GM04503 (cell line): ENCODE measurements around the gene CD81.

ENCODE experiments used
- DNase-seq: peaks from one replicate; pipeline ENCODE4 v3.0.0-alpha.2; 2012; ENCODE audit warnings: low read depth

Gene CD81

DNA sequence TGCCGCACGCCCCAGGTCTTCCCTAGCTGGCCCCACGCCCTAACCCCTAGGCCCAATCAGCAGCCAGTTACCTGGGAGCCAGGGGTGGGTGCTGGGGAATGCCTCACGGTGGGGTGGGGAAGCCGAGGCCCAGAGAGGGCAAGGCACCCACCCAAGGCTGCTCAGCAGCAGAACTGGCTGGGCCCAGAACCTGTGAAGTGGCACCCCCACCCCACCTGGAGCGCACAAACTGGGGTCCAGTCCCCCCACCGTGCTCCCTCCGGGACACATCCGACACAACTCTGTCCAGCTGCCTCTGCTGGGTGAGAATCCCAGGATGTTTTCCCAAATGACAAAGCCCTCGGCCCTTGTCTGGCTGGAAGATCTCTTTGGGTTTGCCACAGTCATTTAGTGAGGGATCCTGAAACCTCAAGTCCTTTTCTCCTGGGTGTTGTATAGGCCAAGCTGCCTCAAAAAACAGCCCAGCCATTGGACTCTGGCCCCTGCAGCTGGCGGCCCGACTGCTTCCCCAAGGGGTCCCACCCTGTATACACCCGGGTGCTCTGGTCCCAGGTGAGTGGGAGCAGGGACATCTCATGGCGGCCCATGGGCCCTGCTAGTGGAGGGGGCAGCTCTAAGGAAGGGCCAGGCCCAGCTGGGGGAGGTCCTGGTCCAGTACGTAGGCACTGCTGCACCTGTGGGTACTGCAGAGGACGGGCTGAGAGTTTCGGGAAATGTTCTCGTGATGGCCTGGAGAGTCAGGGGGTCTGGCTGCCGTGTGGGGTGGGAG, 44.3 kb downstream of the CD81 start:
- no peak for DNase-seq

DNA sequence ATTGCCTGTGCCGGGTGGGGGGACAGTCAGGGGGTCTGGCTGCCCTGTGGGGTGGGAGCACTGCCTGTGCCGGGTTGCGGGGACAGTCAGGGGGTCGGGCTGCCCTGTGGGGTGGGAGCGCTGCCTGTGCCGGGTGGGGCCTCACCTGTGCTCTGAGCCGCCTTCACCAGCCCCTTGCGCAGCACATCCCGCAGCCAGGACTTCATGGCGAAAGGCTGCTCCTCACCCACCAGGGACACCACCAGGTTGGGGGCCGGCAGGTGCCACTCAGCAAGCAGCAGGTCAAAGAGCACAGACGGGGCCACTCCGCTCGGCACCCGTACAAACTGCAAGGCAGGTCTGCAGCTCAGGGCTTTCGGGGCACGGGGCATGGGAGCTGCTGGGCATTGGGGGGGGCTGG, 44.9 kb downstream of the CD81 start:
- no peak for DNase-seq

DNA sequence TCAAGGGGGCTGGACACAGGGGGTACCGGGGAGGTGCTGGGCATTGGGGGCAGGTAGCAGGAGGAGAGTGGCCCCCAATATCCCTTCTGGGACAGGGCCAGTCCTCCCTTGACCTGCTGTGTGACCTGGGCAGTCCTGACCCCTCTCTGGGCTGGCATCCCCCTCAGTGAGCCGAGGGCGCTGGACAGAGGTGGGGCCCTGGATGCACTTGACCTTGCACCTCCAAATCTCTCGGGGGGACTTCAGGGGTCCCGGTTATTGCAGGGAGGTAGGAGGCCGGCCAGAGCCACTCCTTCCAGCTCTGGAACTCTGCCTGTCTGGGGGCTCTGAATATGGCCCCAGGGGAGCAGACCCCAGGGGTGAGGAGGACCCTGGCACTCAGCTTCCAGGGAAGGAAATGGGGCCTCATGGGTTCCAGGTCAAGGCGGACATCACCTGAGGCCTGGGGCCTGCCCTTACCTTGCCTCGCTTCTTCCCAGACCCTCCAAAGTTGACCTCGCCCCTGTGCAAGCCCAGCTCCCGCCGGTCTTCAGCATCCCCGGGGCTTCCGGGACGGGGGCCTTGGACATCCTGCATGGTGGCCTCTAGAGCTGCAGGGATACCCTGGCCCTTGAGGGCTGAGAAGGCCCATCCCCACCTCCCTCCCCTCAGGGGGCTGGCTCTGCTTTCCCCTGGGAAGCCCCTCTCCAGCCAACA, 45.5 kb downstream of the CD81 start:
- no peak for DNase-seq

DNA sequence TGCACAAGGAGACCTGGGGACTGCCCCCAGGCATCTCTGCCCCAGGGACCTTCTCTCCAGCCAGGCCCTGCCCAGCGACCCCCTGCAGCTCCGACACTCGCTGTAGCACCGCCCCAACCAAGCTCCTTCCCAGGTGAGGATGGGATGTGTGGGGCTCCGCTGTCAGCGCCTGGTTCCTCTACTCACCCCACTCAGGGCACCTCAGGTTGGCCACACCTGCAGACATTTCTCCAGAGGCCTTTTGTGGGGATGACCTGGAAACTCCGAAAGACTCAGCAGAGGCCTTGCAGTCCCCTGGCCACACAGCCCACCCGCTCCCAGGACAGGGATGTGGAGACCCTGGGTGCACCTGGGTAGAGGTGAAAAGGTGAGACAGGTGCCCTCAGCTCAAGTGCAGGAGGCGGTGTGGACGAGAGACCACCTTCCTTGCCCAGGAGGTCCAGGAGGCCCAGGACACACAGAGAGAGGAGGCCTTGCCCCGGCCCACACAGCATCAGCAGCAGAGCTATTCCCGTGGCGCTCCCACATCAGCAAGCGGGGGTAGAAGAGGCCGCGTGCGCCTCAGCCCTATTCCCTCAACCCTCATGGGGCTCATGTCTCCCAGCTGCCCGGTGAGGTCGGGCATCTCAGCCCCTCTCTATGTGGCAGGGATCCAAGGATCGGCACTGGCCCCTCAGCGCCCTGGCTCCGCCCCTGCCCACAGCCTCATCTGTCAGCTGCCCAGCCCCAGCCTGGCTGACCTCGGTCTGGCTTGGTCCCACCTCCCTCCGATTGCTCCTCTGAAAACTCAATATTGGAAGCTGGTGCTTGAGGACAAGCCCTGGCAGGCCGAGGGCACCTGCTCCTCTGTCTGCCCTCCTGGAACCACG, 46.3 kb downstream of the CD81 start:
- no peak for DNase-seq

DNA sequence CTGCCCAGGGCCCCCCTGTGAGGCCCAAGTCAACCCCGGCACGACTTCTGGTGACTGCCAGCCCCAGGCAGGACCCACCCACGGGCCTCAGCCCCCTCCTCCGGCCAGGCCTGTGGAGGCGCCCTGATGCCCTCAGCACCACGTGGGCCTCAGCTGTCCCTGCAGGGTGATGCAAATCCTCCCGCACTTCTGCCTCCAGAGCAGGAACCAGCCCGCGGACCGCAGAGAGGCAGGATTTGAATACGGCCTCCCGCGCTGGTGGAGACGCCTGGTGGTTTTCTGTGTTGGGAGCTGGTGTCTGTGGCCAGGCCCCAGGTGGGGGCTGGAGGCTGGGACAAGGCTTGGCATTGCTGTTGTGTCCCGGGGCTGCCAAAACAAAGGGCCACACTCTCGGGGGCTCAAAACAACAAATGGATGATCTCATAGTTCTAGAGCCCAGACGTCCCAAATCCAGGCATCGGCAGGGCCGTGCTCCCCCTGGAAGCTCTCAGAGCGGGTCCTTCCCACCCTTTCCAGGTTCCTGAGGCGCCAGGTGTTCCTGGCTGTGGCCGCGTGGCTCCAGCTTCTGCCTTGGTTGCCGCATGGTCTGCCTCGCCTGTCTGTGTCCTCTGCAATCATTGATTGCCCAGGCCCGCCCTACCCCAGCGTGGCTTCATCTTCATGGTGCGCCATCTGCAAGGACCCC, 47.8 kb downstream of the CD81 start:
- no peak for DNase-seq

DNA sequence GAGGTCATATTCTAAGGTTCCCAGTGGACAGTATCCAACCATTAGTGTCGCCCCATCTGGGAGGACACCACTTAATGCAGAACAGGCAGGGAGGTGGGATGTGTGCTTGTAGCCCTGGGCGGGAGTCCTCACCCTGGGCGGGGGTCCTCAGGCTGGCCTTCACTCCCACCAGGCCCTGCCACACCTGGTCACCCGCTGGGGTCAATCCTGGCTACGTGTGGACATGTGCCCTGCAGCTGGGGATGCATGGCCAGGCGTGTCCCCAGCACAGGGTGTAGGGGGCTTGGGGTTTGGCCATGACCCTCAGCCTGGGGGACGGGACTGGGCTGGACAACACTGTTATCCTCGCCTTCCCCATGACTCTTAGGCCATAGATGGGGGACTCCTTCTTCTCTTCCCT, 48.4 kb downstream of the CD81 start:
- no peak for DNase-seq

DNA sequence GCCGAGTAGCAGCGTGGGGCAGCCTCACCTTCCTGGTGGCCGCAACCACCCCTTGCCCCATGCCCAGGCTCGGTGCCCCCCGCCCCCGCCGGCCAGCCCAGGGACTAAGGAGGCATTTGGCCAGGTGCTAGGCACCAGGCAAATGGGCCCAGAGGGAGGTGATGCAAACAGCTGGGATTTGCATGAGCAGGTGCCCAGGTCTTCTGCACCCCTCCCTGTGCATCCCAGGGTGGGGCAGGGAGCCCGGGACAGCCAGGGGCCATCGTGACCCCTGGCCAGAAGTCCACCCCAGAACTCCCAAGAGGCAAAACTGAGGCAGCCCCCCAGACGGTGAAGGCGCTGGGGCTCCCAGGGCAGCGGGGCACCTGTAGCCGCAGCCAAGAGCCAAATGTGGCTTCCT, 49.1 kb downstream of the CD81 start:
- no peak for DNase-seq

DNA sequence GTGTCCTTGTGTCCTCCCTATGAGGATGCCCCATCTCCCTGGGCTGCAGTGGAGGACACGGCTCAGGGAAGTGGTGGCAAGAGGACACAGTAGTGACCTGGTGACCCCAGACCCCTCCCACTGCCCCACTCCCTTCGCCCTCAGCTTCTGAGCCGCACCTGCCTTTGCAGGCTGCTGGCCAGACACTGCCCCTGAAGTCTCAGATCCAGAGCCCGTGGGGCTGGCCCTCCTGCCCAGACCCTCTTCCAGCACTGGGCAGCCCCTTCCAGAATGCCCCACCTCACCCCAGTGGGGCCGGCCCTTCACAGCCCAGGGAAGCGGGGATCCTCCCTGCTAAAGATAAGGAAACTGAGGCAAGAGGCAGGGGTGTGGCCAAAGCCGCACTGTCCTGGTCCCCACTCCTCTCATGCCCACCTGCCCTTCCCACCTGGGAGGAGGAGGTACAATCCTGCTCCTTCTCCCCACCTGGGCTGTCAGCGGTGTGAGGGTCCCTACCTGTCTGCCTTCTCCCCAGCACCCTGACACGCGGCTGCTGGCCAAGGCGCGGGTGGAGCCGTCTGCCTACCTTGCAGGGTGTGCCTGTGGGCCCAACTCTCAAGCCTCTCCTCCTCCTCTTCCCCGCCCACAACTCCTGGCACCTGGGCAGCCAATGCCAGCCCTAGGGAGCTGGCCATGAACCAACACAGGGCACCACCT, 49.9 kb downstream of the CD81 start:
- DNase-seq, result no peak

DNA sequence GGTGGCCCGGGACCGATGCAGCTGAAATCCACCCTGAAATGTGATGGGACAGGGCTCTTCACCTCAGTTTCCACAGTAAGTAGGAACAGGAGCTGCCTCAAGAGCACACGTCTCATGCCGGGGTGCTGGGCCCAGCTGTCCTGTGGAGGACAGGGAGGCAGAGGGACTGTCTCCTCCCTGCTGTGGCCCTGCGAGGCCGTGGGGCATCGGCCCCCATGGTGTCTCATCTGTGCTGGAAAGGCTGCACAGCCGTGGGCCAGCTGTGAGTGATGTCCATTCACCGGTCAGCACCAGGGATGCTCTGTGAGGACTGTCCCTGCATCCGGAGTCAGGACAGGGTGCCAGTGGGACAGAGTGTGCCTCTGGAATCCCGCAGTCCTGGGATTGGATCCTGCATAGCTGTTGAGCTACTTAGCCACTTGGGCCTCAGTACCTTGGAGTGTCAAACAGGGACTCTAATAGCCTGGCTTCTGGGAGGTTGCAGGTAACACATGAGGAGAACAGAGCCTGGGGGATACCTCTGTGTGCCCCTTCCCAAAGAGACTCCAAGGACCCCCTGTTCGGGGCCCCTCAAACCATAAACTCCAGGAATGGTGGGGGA, 50.7 kb downstream of the CD81 start:
- no peak for DNase-seq

DNA sequence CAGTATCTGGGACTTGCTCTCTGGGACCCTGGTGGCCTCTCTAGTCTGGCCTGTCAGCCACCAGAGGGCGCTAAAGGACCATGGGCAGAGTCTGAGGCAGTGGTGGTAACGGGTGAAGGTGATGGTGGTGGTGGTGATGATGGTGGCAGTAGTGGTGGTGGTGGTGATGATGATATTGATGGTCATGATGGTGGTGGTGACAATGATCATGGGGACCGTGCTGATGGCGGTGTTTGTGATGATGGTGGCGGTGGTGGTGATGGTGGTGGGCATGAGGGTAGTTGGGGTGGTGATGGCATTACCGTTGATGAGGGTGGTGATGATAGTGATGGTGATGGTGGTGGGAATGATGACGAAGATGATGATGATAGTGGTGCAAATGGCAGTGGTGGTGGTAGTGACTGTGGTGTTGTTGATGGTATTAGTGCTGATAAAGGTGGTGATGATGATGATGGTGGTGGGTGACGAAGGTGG, 51.2 kb downstream of the CD81 start:
- DNase-seq, result no peak

DNA sequence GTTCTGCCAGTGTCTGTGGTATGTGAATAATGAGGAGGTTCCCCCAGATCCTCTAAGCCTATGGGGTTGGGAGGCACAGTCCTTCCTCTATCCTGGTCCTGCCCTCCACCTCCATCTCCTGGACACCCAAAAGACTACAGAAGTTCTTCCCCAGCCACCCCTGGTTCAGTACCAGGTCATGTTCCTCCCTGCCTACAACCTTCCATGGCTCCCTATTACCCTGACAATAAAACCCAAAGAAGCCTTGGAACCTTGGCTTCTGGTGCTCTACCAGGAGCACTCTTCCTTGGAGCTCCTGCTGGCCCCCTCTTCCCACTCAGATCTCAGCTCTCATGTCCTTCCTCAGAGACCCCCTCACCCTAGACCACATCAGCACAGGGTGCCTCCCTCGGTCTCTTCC, 54.3 kb downstream of the CD81 start:
- DNase-seq, result no peak

DNA sequence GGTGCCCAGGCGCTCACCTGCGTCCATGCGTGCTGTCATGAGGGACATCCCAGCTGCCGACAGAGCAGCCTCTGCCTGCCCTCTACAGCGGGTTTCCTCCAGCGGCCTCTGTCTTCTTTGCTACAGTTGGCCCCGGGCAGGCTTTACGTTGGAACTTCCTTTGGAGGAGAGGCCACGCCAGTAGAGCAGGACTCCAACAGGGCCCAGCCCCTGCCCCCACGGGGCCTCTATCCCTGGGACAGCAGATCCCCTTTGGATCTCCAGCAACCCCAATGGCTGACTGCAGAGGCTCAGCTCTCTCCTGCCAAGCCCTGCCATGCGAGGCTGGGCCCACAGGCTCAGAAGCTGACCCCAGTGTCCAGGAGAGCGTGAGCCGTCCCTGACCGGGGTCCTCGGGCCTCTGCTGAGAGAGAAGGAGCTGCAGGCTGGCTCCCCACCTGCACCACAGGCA, 55.1 kb downstream of the CD81 start:
- no peak for DNase-seq

DNA sequence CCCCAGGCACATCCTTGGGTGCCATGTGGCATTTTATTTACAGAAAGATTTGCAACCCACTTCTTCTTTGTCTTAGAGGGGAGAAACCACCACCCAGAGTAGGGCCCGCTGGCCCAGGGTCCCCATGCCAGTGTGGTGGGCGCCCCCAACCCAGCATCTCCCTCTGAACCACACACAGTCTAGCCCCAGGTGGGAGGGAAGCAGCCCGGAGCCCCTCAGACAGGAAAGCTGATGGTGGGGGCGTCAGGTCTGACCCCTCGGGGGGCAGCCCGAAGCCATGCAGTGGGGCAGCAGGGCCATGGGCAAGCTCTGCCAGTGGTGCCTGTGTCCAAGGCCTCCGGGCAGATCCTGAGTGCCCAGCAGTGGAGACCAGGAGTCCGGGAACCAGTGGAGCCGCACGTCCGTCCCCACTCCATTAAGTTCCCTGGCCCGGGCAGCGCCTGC, 55.5 kb downstream of the CD81 start:
- no peak for DNase-seq

DNA sequence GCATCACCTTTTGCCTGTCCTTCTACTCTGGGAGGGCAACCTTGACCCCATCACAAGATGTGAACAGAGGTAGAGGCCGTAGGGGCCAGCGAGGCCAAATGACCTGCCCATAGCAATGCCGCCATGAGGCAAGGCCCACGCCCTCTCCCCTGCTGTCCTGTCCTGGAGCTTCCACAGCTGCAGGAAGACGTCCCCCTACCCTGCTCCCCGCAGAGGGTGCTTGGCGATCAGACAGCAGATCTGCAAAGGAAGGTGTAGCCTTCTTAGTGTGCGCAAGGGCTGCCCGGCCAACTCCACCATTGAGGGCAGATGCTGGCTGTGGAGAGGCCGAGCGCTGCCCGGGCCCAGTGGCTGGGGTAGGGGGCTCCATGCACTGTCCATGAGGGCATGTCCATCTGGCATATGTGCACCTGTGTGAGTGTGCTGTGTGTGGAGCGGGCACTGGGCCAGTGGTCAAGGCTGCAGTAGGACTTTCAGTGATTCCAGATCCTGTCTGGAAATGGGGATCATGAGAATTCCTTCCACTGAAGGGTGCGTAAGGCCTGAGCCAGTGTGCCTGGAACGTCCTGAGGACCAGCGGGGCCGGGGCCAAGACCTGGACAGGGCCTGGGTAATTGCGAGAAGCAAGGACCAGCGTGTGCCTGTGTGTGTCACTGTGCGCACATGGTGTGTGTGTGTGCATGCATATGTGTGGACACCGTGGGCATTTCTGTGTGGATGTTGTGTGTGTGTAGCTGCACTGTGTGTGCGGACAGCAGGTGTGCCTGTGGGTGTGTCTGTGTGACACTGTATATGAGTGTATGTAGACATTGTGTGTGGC, 56.2 kb downstream of the CD81 start:
- DNase-seq, result no peak

DNA sequence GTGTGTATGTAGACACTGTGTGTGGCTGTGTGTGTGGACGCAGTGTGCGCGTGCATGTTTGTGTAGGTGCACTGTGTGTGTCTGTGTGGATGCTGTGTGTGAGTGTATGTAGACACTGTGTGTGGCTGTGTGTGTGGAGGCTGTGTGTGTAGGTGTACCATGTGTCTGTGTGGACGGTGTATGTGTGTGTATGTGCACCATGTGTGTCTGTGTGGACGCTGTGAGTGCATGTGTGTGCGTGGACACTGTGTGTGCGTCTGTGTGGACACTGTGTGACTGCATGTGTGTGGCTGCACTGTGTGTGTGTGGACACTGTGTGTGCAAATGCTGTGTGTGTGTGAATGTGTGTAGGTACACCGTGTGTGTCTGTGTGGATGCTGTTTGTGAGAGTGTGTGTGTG, 56.9 kb downstream of the CD81 start:
- no peak for DNase-seq

DNA sequence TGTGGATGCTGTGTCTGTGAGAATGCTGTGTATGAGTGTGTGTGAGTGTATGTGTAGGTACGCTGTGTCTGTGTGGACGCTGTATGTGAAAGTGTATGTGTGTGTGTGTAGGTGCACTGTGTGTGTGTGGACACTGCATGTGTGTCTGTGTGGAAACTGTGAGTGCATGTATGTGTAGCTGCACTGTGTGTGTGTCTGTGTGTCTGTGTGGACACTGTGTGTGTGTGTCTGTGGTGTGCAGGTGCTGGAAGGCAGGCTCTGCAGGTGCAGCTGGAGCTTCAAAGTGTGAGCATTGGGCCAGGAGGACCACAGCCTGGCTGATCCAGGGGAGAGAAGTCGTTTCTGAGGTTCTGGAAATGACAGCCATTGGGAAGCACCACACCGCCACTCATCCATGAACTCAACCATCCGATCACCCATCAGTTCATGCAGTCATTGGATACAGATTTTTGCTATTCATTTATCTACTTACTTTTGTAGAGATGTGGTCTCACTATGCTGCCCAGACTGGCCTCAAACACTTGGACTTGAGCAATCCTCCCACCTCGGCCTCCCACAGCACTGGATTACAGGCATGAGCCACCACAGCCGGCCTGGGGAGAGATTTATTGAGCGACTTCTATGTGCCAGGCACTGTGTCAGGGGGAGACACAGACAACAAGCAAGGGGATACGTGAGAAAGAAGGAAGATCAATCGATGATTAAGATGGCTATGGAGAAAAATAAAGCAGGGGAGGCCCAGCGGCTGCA, 57.6 kb downstream of the CD81 start:
- DNase-seq, result no peak

DNA sequence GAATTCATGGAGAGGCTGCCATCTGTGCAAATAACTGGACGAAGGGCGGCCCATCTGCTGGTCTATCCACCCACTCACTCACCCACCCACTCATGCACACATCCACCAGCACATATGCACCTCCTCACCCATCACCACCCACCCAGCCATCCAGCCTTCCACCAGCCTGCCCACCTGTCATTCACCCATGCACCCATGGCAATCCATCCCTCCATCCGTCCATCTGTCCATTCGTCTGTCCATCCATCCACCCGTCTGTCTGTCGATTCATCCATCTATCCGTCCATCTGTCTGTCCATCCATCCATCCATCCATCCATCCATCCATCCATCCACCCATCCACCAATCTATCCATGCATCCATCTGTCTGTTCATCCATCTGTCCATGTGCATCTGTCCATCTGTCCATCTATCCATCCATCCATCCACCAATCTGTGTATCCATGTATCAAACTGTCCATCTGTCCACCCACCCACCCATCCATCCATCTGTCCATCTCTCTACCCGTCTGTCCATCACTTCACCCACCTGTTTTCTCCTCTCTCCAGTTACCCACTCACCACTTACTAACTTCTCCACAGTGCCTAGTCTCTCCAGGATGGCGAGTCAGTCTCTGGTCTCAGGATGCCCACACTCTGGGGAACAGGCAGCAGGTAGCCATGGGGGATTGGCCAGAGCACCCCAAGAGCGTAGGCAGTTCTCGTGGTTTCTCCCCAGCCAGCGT, 58.3 kb downstream of the CD81 start:
- DNase-seq, result no peak

DNA sequence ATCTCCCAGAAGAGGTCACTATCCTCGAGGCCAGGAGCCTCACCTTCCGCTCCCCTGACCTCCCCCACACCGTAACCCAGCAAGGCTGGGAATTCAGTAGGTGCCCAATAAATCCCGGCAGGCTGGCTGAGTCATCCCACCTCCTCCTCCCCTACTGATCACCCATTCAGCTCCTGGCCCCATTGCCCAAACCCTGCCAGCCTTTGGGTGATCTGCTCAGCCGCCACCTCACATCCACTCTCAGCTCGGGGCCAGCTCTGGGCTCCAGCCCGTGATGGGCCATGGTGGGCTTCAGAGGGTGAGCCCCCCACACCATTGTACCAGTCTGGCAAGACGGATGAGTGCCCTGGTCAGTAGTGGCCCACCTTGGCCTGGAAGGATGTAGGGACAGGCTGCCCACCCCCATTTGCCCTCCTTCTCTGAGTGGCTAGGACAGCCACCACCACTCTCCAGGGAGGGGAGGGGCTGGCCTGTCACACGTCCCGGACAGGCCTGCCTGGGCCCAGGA, 59.0 kb downstream of the CD81 start:
- DNase-seq, result no peak
